Measurements from ENCODE around the gene ARHGEF39.
"Not testable (repeated sequence)": the region's sequence is repeated elsewhere in the genome, so short reads cannot be mapped to it uniquely, and the experiment has no call there.

ARHGEF39 gene

DNA sequence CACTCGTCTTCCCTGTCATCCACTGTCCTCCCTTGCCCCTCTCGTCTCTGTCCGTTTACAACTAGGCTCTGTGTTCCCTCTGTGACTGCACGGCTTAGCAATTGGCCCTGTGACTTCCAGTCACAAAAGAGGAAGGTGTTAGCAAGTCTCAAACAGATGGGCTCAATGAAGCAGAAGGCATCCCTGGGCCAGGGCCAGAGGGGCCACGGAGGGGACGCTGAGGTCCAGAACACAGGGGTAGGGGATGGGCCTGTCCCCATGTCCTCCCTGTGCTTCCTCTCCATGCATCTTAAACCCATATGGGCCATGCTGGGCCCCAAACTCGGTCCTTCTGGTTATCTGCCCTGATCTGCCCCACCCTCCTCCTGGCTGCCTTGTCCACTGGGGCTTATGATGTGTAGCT is 46.7 kb downstream of the ARHGEF39 start, which contains the start of gene CD72:
Gene CD72, minus strand, starts transcription at position 89 of the 403 bp plus-strand sequence. CDS start 110 bp downstream, outside the sequence.
- no peak for DNase-seq

DNA sequence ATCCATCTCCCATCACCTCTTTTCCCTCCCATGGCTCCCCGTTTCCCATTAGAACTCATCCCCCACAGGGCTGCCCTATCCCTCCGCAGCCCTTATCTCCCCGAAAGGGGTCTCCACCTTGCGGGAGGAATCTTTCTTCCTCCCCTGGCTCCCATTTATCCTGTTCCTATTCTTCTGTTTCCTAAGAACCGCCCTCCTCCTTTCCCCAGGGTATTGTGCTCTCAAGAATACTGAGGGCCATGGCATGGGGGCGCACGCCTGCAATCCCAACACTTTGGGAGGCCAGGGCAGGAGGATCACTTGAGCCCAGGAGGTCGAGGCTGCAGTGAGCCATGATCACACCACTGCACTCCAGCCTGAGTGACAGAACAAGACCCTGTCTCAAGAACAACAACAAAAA is 47.4 kb downstream of the ARHGEF39 start:
- no peak for DNase-seq

DNA sequence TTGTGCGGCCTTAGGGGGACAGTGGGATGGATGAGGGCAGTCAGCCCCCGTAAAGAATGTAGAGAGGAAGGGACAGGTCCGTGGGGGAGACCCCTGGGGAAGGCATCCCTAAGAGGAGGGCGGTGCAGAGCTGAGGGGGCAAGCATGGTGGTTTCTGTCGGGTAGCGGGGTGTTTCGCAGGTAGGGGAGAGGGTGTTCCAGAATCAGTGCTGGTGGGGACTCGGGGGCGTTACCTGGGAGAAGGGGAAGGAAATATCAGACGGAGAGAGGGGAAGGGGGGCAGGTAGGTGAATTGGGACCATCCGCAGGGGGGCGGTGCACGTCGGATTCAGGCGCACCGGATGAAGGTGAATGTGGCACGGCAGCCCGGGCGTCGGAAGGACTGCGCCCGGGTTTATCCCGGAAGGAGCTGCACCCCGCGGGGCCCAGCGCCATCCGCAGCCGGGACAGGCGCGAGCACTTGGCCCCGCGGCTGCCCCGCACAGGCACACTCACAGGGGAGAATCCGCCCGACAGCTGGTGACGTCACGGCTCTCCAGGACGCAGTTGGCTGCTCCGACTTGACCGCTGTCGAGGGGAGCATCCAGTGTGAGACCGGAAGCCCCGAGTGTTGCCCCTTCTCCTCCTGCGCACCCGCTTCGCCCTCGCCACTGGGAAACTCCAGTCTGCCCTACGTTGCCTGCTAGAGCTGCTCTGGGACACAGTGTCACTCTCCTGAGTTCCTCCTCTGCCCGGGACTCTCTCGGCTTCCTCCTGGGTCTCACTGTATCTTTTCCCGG is 48.1 kb downstream of the ARHGEF39 start:
- peak; percentile 54 for DNase-seq

DNA sequence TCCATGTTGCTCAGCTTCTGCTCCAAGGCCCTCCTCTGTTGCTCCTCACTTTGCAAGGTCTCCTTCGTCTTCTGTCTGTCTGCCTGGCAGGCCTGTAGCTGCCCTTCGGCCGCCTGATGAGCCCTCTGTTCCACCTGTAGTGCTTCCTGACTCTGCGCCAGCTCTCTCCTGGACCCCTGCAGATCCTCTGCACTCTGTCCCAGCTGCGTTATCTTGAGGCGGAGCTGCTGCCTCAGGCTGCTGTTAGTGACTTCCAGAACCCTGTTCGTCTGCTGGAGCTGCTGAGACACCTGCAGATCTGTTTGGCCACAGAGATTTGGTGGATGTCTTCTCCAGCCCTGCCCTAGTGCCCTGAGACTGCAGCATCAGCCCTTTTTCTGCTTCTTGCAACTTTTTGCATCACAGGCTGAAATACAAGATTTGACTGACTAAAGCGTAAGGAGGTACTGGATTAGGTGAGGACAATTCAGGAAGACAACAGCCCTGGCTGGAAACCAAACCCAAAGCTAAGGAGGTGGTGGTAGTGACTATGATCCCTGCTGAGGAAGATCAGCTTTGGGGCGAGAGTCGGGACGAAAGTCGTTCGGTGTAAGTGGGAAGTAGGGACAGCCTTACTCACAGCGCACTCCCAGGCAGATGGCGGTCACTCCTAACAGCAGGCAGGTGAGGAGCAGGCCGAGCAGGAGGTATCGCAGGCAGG is 48.9 kb downstream of the ARHGEF39 start:
- no peak for DNase-seq

DNA sequence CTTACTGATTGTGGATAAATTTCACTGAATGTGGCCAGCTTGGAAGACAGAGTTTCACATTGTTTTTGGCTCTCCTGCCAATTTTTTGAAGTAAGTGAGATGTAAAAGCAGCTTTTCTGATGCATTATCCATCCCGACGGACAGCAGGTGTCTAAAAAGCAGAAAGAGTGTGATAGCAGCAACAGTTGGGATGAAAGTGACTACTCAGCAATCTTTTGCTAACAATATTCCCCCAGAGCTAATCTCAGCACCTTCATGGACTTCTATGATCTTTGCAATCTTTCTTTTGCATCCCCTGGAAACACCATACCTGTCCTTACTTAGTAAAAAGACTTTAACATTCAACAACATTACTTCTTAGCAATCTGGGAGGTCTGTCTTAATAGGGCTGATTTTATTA is 52.2 kb downstream of the ARHGEF39 start:
- no peak for DNase-seq

DNA sequence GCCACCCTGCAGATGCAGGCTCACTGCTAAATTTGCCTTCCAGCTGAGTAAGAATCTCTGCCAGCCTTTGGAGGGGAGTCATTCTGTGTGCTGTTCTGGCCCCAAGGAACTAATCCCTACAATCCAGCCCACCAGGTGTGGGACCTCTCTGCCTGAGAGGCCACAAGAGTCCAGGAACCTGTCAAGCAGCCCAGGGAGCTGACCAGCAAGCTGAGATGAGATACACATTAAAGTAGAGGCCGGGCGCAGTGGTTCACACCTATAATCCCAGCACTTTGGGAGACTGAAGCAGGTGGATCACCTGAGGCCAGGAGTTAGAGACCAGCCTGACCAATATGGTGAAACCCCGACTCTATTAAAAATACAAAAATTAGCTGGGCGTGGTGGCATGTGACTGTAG is 52.9 kb downstream of the ARHGEF39 start:
- DNase-seq: not testable (repeated sequence)

DNA sequence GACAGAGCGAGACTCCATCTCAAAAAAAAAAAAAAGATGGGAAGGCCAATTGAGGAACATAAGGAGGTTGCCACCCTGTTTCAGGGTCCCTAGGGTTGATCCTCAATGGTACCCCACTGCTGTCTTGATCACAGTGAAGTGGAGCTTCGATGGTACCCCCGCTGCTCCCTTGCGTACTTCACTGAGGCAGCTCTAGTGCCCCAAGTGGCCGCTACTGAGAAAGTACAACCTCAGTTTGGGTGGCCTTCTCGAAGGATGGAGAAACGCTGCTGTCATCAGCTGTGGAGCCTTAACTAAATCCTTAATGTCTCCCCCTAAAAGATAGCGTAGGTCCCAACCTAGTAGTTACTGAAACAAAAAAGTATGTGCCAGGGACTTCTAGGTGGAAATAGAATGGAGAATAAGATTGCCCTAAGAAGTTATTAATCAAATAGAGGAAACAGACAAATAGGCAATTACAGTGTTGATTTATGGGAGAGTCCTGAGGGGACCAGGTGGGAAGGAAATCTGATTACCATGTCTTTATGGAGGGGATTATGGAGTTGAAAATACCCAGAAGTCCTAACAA is 53.7 kb downstream of the ARHGEF39 start:
- peak; percentile 39 for DNase-seq

DNA sequence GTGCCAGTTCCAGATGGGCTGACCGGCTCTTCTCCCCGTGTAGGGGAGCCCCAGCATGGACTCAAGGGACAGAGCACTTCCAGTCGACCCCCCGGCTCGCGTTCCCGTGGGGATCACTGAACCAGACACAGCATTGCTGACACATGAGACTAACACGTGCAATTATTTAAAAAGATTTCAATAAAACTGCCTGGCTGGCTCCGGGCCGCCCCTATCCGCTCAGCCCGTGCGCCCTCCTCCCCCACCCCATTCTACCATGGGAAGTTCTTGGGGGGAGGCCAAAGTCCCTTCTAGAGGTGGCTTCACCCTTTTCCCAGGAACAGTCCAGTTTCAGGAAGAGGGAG is 55.2 kb downstream of the ARHGEF39 start:
- no peak for DNase-seq
